HepG2 (cell line): ENCODE results near the gene CROCC. TPM values are rescaled to one million over a fixed set of nuclear protein-coding genes. Genes with fewer than 3 reads are reported as not detected.

Source experiments
- ATAC-seq: fragments of 200-7000 bp; cut with Tn5 transposase; 3 replicates; pipeline ENCODE4 v1.9.1; 2020; ENCODE audit warnings: mild to moderate bottlenecking, moderate library complexity
- BruUV-seq: library from RNA; stranded (reverse); fragments of 400-500 nt; replicated peaks from 2 replicates; lab custom pipeline; 2021; lab: Mats Ljungman, UMichigan
- CTCF ChIA-PET: fragments of 300-600 bp; formaldehyde crosslinking; extraction: SDS; loops from one replicate; lab custom pipeline; 2021; ENCODE audit warnings: low total read pairs, inconsistent platforms, low intra/inter-chr PET ratio; lab: Yijun Ruan, JAX
- POLR2A ChIA-PET: fragments of 350-600 bp; sonication (Branson Sonifier 250); formaldehyde crosslinking; loops from one replicate; lab custom pipeline; 2020; ENCODE audit warnings: antibody characterized with exemption, inconsistent platforms; lab: Yijun Ruan, JAX
- DNase-seq: peaks from one replicate; pipeline ENCODE4 v3.0.0-alpha.2; 2015; ENCODE audit warnings: low spot score
- FAIRE-seq: peaks from 3 replicates; lab custom pipeline; 2011; peaks lifted over from hg19 to GRCh38; lab: Jason Lieb, UNC
- H2AFZ ChIP-seq: one replicate; pipeline ENCODE4 v1.6.1; 2011; ENCODE audit warnings: low read length, inconsistent platforms
- H3K27ac ChIP-seq: fragments of 300-600 bp; 3 replicates; pipeline ENCODE4 v1.8.0; 2011; ENCODE audit warnings: mixed run types, mild to moderate bottlenecking, mixed read lengths, low read length, inconsistent platforms; ENCODE audit not compliant: insufficient read depth; ENCODE audit errors: extremely low read length
- H3K27me3 ChIP-seq, 2 experiments: fragments of 200-600 bp in 1 of 2; 2 replicates in 1 of 2; 3 replicates in 1 of 2; pipeline versions ENCODE4 v1.6.0 to v1.8.0; 2011; ENCODE audit warnings: low read length in 2 of 2, mild to moderate bottlenecking in 2 of 2, moderate library complexity in 2 of 2, inconsistent platforms in 1 of 2; ENCODE audit not compliant: insufficient read depth in 2 of 2, control insufficient read depth in 1 of 2
- H3K36me3 ChIP-seq, 2 experiments: fragments of 200-600 bp in 1 of 2; replicated peaks in 1 of 2; 2 replicates in 1 of 2; 3 replicates in 1 of 2; pipeline versions ENCODE4 v1.5.1 to v1.8.0; 2011; ENCODE audit warnings: low read length in 2 of 2, inconsistent platforms in 1 of 2; ENCODE audit not compliant: insufficient read depth in 2 of 2, control insufficient read depth in 1 of 2
- H3K4me1 ChIP-seq: 2 replicates; pipeline ENCODE4 v1.5.1; 2012; ENCODE audit warnings: low read length, inconsistent platforms; ENCODE audit not compliant: insufficient read depth
- H3K4me2 ChIP-seq: 2 replicates; pipeline ENCODE4 v1.6.0; 2011; ENCODE audit warnings: low read depth, low read length, inconsistent platforms
- H3K4me3 ChIP-seq, 3 experiments: fragments of 200-600 bp in 1 of 3; sonication (generic), shearing (Covaris generic) in 1 of 3; replicated peaks in 1 of 3; 2 replicates each; pipeline ENCODE4 v1.5.1; 2011 to 2016; ENCODE audit warnings: low read length in 3 of 3, inconsistent platforms in 2 of 3, low read depth in 2 of 3, mild to moderate bottlenecking in 2 of 3, control low read depth in 1 of 3, mixed read lengths in 1 of 3; ENCODE audit not compliant: insufficient read depth in 1 of 3
- H3K79me2 ChIP-seq: one replicate; pipeline ENCODE4 v1.6.1; 2011; ENCODE audit warnings: low read length, inconsistent platforms; ENCODE audit not compliant: insufficient read depth
- H3K9ac ChIP-seq: 2 replicates; pipeline ENCODE4 v1.6.0; 2011; ENCODE audit warnings: mild to moderate bottlenecking, low read depth, low read length, inconsistent platforms; ENCODE audit not compliant: insufficient read depth
- H3K9me3 ChIP-seq: 2 replicates; pipeline ENCODE4 v1.5.1; 2012; ENCODE audit warnings: mild to moderate bottlenecking, low read length
- H4K20me1 ChIP-seq: 2 replicates; pipeline ENCODE4 v1.6.0; 2011; ENCODE audit warnings: inconsistent platforms, mild to moderate bottlenecking, low read length, moderate library complexity; ENCODE audit not compliant: insufficient read depth
- ATF5 ChIP-seq: sonication (generic); formaldehyde crosslinking; IDR thresholded peaks from 2 replicates; pipeline ENCODE4 v1.4.0; 2020; ENCODE audit warnings: mild to moderate bottlenecking, low read depth, missing genetic modification reagents
- CREB1 ChIP-seq, 2 experiments: fragments of 450-650 bp in 1 of 2; IDR thresholded peaks; 2 replicates each; pipeline ENCODE4 v1.6.1; 2016 to 2017; ENCODE audit warnings: control low read depth in 1 of 2, mild to moderate bottlenecking in 1 of 2, missing compliant biosample characterization in 1 of 2, missing genetic modification characterization in 1 of 2
- GFI1 ChIP-seq: sonication (generic); formaldehyde crosslinking; IDR thresholded peaks from 2 replicates; pipeline ENCODE4 v1.5.0; 2020; ENCODE audit warnings: missing genetic modification reagents, mild to moderate bottlenecking, borderline replicate concordance
- HHEX ChIP-seq: IDR thresholded peaks from 2 replicates; pipeline ENCODE4 v1.6.1; 2016; ENCODE audit warnings: control low read depth
- HIVEP1 ChIP-seq: sonication (generic); formaldehyde crosslinking; IDR thresholded peaks from 2 replicates; pipeline ENCODE4 v1.4.0; 2020; ENCODE audit warnings: mild to moderate bottlenecking, missing genetic modification reagents
- HOXA5 ChIP-seq: sonication (generic); formaldehyde crosslinking; IDR thresholded peaks from 2 replicates; pipeline ENCODE4 v1.4.0; 2020; ENCODE audit warnings: missing genetic modification reagents
- MXD1 ChIP-seq: sonication (generic); formaldehyde crosslinking; IDR thresholded peaks from 2 replicates; pipeline ENCODE4 v1.4.0; 2020; ENCODE audit warnings: mild to moderate bottlenecking, missing genetic modification reagents
- MYC ChIP-seq: sonication (generic); formaldehyde crosslinking; IDR thresholded peaks from 2 replicates; pipeline ENCODE4 v1.9.0; 2021; ENCODE audit warnings: missing genetic modification reagents, borderline replicate concordance
- RARG ChIP-seq: sonication (generic); formaldehyde crosslinking; IDR thresholded peaks from 2 replicates; pipeline ENCODE4 v1.4.0; 2020; ENCODE audit warnings: low read depth, mild to moderate bottlenecking, missing genetic modification reagents
- RELA ChIP-seq: sonication (generic); formaldehyde crosslinking; IDR thresholded peaks from 2 replicates; pipeline ENCODE4 v1.4.0; 2020; ENCODE audit warnings: missing genetic modification reagents
- ZBTB3 ChIP-seq: sonication (generic); formaldehyde crosslinking; IDR thresholded peaks from 2 replicates; pipeline ENCODE4 v1.4.0; 2020; ENCODE audit warnings: low read depth, mild to moderate bottlenecking, moderate library complexity, missing genetic modification reagents, borderline replicate concordance
- ZNF24 ChIP-seq: fragments of 450-650 bp; IDR thresholded peaks from 2 replicates; pipeline ENCODE4 v1.6.1; 2017; ENCODE audit warnings: antibody characterized with exemption, mild to moderate bottlenecking
- ZNF317 ChIP-seq: sonication (generic); formaldehyde crosslinking; IDR thresholded peaks from 2 replicates; pipeline ENCODE4 v1.5.0; 2020; ENCODE audit warnings: mild to moderate bottlenecking, missing genetic modification reagents
- ZNF331 ChIP-seq: sonication (generic); formaldehyde crosslinking; IDR thresholded peaks from 2 replicates; pipeline ENCODE4 v1.4.0; 2020; ENCODE audit warnings: missing genetic modification reagents
- ZNF367 ChIP-seq: sonication (generic); formaldehyde crosslinking; IDR thresholded peaks from 2 replicates; pipeline ENCODE4 v1.4.0; 2020; ENCODE audit warnings: missing genetic modification reagents, borderline replicate concordance
- ZNF451 ChIP-seq: sonication (generic); formaldehyde crosslinking; IDR thresholded peaks from 2 replicates; pipeline ENCODE4 v1.5.0; 2020; ENCODE audit warnings: mild to moderate bottlenecking, missing genetic modification reagents
- ZNF629 ChIP-seq: sonication (generic); formaldehyde crosslinking; conservative IDR thresholded peaks from 2 replicates; pipeline ENCODE4 v1.5.0; 2020; ENCODE audit warnings: missing genetic modification reagents
- WGBS: methylation state at CpG from one replicate; pipeline ENCODE4 v1.1.6; 2017; ENCODE audit warnings: low lambda C conversion rate; 5-methylcytosine and 5-hydroxymethylcytosine counted together
- in situ Hi-C: cut with HindIII; loops from 2 replicates; pipeline ENCODE4 v1.10.0; 2017; ENCODE audit warnings: low pct_unique_long_range_greater_than_20kb; ENCODE audit not compliant: extremely low pct_ligation_motif_present
- intact Hi-C: fragments of 100-400 bp; cut with micrococcal nuclease; formaldehyde crosslinking; loops from one replicate; pipeline ENCODE4 v1.10.0; 2022; ENCODE audit not compliant: unreplicated experiment
- polyA plus RNA-seq, 8 experiments: library from polyadenylated mRNA; depleted of rRNA in 3 of 8; stranded (reverse) in 7 of 8; unstranded in 1 of 8; fragments of >200 nt; fragmentation: Illumina TruSeq in 4 of 8; extraction: Trizol in 4 of 8; gene quantifications; 2 replicates each; pipeline versions ENCODE4 v1.2.1 to v1.2.3, GENCODE V29; 2011 to 2016; ENCODE audit warnings: low read depth in 4 of 8, missing spikeins in 1 of 8, mixed read lengths in 1 of 8; ENCODE audit not compliant: insufficient read depth in 1 of 8
- total RNA-seq, 5 experiments: library from RNA; depleted of rRNA; stranded (reverse); fragments of >200 nt; fragmentation: Illumina TruSeq; extraction: Trizol; gene quantifications; 2 replicates each; pipeline ENCODE4 v1.2.3, GENCODE V29; 2016; ENCODE audit warnings: low read depth in 1 of 5

The CROCC gene
- total and polyA plus RNA-seq, 2 of the 13 experiments (the other 11 are each of a cell fraction or from before 2014, with no cell fraction given) = 7.8 to 15.5 TPM

GRCh38 chr1:16966282-16966681 is 44.6 kb downstream of the CROCC start (continued):
- no peak for TF ChIP-seq ZNF451 (CRISPR knock-in tag)
- TF ChIP-seq ZNF331 (CRISPR knock-in tag) = no peak
- no peak for TF ChIP-seq RELA (CRISPR knock-in tag)

- H3K4me1 ChIP-seq = no peaks in the 10 kb centered on the region
- no peak for TF ChIP-seq ZNF629 (CRISPR knock-in tag)
- peak; percentile 72 for TF ChIP-seq CREB1 (IDR thresholded peaks at IDR 0.05)
- no peak for TF ChIP-seq CREB1 (CRISPR knock-in tag; IDR thresholded peaks at IDR 0.05)
- TF ChIP-seq ZNF367 (CRISPR knock-in tag) = no peak
- ChIA-PET CTCF (no interaction called here), POLR2A (no interaction called here)
- BruUV-seq = no TSS peak
- H3K4me3 ChIP-seq = no peak overlapping the region
- H3K79me2 ChIP-seq = no peaks in the 10 kb centered on the region
- no peak overlapping the region for H2AFZ ChIP-seq
- ATAC-seq = no peak
- no peaks in the 10 kb centered on the region for H3K9me3 ChIP-seq
- WGBS = 33% methylated on average over 5 of the region's 7 CpGs
- intact Hi-C loops = no loop called here
- no peak for DNase-seq
- in situ Hi-C loops = loop anchor here (25.0 kb wide), 1 partner anchor 270 kb away; the partner anchor contains the start of gene PADI3
- H3K4me2 ChIP-seq = no peak overlapping the region
- H3K27ac ChIP-seq = no peak overlapping the region
- no peak for FAIRE-seq
- H3K9ac ChIP-seq = no peak overlapping the region
- H3K36me3 ChIP-seq = no peaks in the 10 kb centered on the region
- no peaks in the 10 kb centered on the region; the same call in 1 of the 2 replicates for H4K20me1 ChIP-seq
- H3K27me3 ChIP-seq = peaks cover 0 to 1% of the 10 kb centered on the region in 2 experiments; a peak in 1 of 5 replicates
Observed at GRCh38 chr1:16967095-16967575, 45.4 kb downstream of the CROCC start.

- no peaks in the 10 kb centered on the region for H3K36me3 ChIP-seq
- H3K4me3 ChIP-seq = no peak overlapping the region
- no peak overlapping the region for H2AFZ ChIP-seq
- H3K27me3 ChIP-seq = peaks cover under 1 to 1% of the 10 kb centered on the region in 2 experiments; a peak in 1 of 5 replicates
- no peaks in the 10 kb centered on the region for H3K4me1 ChIP-seq
- ATAC-seq = no peak
- no peak for DNase-seq
- intact Hi-C loops (no loop called here), in situ Hi-C loops (loop anchor here (25.0 kb wide), 1 partner anchor 269 kb away; the partner anchor contains the start of gene PADI3)
- no TSS peak for BruUV-seq
- H3K79me2 ChIP-seq = no peaks in the 10 kb centered on the region
- H3K27ac ChIP-seq = no peak overlapping the region
- no peaks in the 10 kb centered on the region for H3K9me3 ChIP-seq
- no peak overlapping the region for H3K4me2 ChIP-seq
- CTCF ChIA-PET = no interaction called here
- no peak for FAIRE-seq
- POLR2A ChIA-PET = no interaction called here
- WGBS = 87% methylated on average over 14 of the region's 21 CpGs
- H3K9ac ChIP-seq = no peak overlapping the region
- no peaks in the 10 kb centered on the region; the same call in 1 of the 2 replicates for H4K20me1 ChIP-seq
- TF ChIP-seq HIVEP1 (no peak), GFI1 (no peak), MXD1 (no peak), ATF5 (CRISPR knock-in tag) (no peak), ZBTB3 (CRISPR knock-in tag) (no peak), HOXA5 (no peak), ZNF317 (CRISPR knock-in tag) (no peak), HHEX (no peak), MYC (CRISPR knock-in tag) (no peak), RARG (CRISPR knock-in tag) (no peak), ZNF24 (no peak)
Observed at GRCh38 chr1:16967962-16968361, 46.2 kb downstream of the CROCC start.
